Neuronal stem cell (in vitro differentiated cells): ENCODE measurements around the gene STARD3NL.

Experiments used
- DNase-seq: peaks from one replicate; pipeline ENCODE4 v3.0.0-alpha.2; 2013; ENCODE audit warnings: low spot score
- H2AFZ ChIP-seq: one replicate; pipeline ENCODE4 v1.6.1; 2013; ENCODE audit warnings: mild to moderate bottlenecking, low read length, inconsistent platforms
- H2AK5ac ChIP-seq: 2 replicates; pipeline ENCODE4 v1.6.1; 2013; ENCODE audit warnings: low read depth, mild to moderate bottlenecking, inconsistent platforms, low read length, moderate library complexity, mixed read lengths
- H2BK120ac ChIP-seq: 2 replicates; pipeline ENCODE4 v1.6.1; 2013; ENCODE audit warnings: low read depth, mild to moderate bottlenecking, inconsistent platforms, low read length, moderate library complexity, mixed read lengths
- H2BK12ac ChIP-seq: one replicate; pipeline ENCODE4 v1.6.1; 2013; ENCODE audit warnings: low read length, inconsistent platforms
- H2BK15ac ChIP-seq: 2 replicates; pipeline ENCODE4 v1.6.1; 2013; ENCODE audit warnings: mild to moderate bottlenecking, low read length, inconsistent platforms, mixed read lengths
- H2BK5ac ChIP-seq: one replicate; pipeline ENCODE4 v1.6.1; 2013; ENCODE audit warnings: inconsistent platforms, mild to moderate bottlenecking, low read length, moderate library complexity
- H3K14ac ChIP-seq: one replicate; pipeline ENCODE4 v1.6.1; 2013; ENCODE audit warnings: low read length, inconsistent platforms
- H3K18ac ChIP-seq: 2 replicates; pipeline ENCODE4 v1.6.1; 2013; ENCODE audit warnings: low read length, inconsistent platforms
- H3K23ac ChIP-seq: 2 replicates; pipeline ENCODE4 v1.6.1; 2013; ENCODE audit warnings: low read depth, mild to moderate bottlenecking, mixed read lengths, low read length, inconsistent platforms; ENCODE audit not compliant: poor library complexity
- H3K27ac ChIP-seq: replicated peaks from 3 replicates; pipeline ENCODE4 v1.5.1; 2013; ENCODE audit warnings: low read length, inconsistent platforms
- H3K27me3 ChIP-seq, 3 experiments: 2 replicates each; pipeline ENCODE4 v1.6.1; 2013; ENCODE audit warnings: low read length in 3 of 3, mild to moderate bottlenecking in 2 of 3, inconsistent platforms in 1 of 3, low read depth in 1 of 3, mixed read lengths in 1 of 3, moderate library complexity in 1 of 3; ENCODE audit not compliant: control insufficient read depth in 3 of 3, insufficient read depth in 3 of 3
- H3K36me3 ChIP-seq, 2 donors: replicated peaks in 1 of 2; 2 replicates each; pipeline ENCODE4 v1.6.1; 2013; ENCODE audit warnings: low read length in 2 of 2; ENCODE audit not compliant: control insufficient read depth in 2 of 2, insufficient read depth in 2 of 2
- H3K4ac ChIP-seq: 2 replicates; pipeline ENCODE4 v1.6.1; 2013; ENCODE audit warnings: inconsistent platforms, mild to moderate bottlenecking, low read length, moderate library complexity
- H3K4me1 ChIP-seq, 2 donors: 1 replicate in 1 of 2; 2 replicates in 1 of 2; pipeline ENCODE4 v1.6.1; 2013; ENCODE audit warnings: low read length in 2 of 2, low read depth in 1 of 2; ENCODE audit not compliant: control insufficient read depth in 2 of 2, insufficient read depth in 1 of 2
- H3K4me2 ChIP-seq: one replicate; pipeline ENCODE4 v1.6.1; 2013; ENCODE audit warnings: mild to moderate bottlenecking, low read length, inconsistent platforms; ENCODE audit not compliant: insufficient read depth, poor library complexity, severe bottlenecking
- H3K4me3 ChIP-seq, 2 donors: 2 replicates each; pipeline ENCODE4 v1.5.1; 2013; ENCODE audit warnings: low read length in 2 of 2, mild to moderate bottlenecking in 2 of 2, inconsistent platforms in 1 of 2, moderate library complexity in 1 of 2
- H3K79me1 ChIP-seq: one replicate; pipeline ENCODE4 v1.6.1; 2013; ENCODE audit warnings: low read depth, mild to moderate bottlenecking, inconsistent platforms, low read length, moderate library complexity
- H3K9ac ChIP-seq: one replicate; pipeline ENCODE4 v1.6.1; 2013; ENCODE audit warnings: mild to moderate bottlenecking, low read depth, low read length, inconsistent platforms; ENCODE audit not compliant: poor library complexity
- H3K9me3 ChIP-seq, 2 donors: replicated peaks in 1 of 2; 2 replicates each; pipeline versions ENCODE3 to v1.6.1; 2013; ENCODE audit warnings: low read length in 2 of 2, mild to moderate bottlenecking in 2 of 2, inconsistent platforms in 1 of 2, low read depth in 1 of 2, mixed read lengths in 1 of 2, moderate library complexity in 1 of 2; ENCODE audit not compliant: control insufficient read depth in 2 of 2, insufficient read depth in 1 of 2
- H4K8ac ChIP-seq: one replicate; pipeline ENCODE4 v1.6.1; 2013; ENCODE audit warnings: low read depth, mild to moderate bottlenecking, inconsistent platforms, low read length, moderate library complexity
- H4K91ac ChIP-seq: one replicate; pipeline ENCODE4 v1.6.1; 2013; ENCODE audit warnings: low read length, low read depth, mild to moderate bottlenecking, inconsistent platforms; ENCODE audit not compliant: poor library complexity
- WGBS, 2 donors: extraction: QIAGEN DNeasy Blood & Tissue Kit; methylation state at CpG; one replicate each; pipeline ENCODE4 v1.1.7; 2013; ENCODE audit warnings: missing lambda C conversion rate in 2 of 2, mixed read lengths in 1 of 2; ENCODE audit not compliant: insufficient read length in 2 of 2, insufficient replicate concordance in 1 of 2; ENCODE audit errors: extremely low coverage in 2 of 2; 5-methylcytosine and 5-hydroxymethylcytosine counted together

STARD3NL gene

GRCh38 chr7:38220452-38220851 is 42.4 kb downstream of the STARD3NL start:
- no peaks in the 10 kb centered on the region for H3K79me1 ChIP-seq
- H3K4me1 ChIP-seq, result no peaks in the 10 kb centered on the region
- H3K14ac ChIP-seq, result no peak overlapping the region
- H3K27me3 ChIP-seq, result no peaks in the 10 kb centered on the region
- DNase-seq, result no peak
- no peak overlapping the region for H3K18ac ChIP-seq
- H4K8ac ChIP-seq, result no peak overlapping the region
- H3K23ac ChIP-seq, result no peak overlapping the region
- H3K9ac ChIP-seq, result no peak overlapping the region
- no CpG with 5 or more reads among the region's 3 CpGs for WGBS, 2 donors
- H2AFZ ChIP-seq, result no peak overlapping the region
- H3K36me3 ChIP-seq, result peaks cover 25 to 100% of the 10 kb centered on the region in 2 donors
- H3K27ac ChIP-seq, result no peak overlapping the region
- H3K4ac ChIP-seq, result no peak overlapping the region
- H2BK5ac ChIP-seq, result no peak overlapping the region
- no peak overlapping the region for H3K4me2 ChIP-seq
- H2AK5ac ChIP-seq, result no peak overlapping the region
- no peaks in the 10 kb centered on the region for H3K9me3 ChIP-seq
- H3K4me3 ChIP-seq, result no peak overlapping the region
- H2BK15ac ChIP-seq, result no peak overlapping the region
- H2BK12ac ChIP-seq, result no peak overlapping the region
- no peak overlapping the region for H2BK120ac ChIP-seq
- no peak overlapping the region for H4K91ac ChIP-seq

- no peak overlapping the region for H3K27ac ChIP-seq
- H2BK15ac ChIP-seq, result no peak overlapping the region
- no peaks in the 10 kb centered on the region for H3K4me1 ChIP-seq
- no peak overlapping the region for H3K4ac ChIP-seq
- H2BK12ac ChIP-seq, result no peak overlapping the region
- no peak overlapping the region for H3K4me3 ChIP-seq
- no peak overlapping the region for H3K18ac ChIP-seq
- no peak overlapping the region for H3K9ac ChIP-seq
- no peak overlapping the region for H4K91ac ChIP-seq
- no peak overlapping the region for H3K23ac ChIP-seq
- H3K9me3 ChIP-seq, result no peaks in the 10 kb centered on the region
- no peak overlapping the region for H3K4me2 ChIP-seq
- H2AFZ ChIP-seq, result no peak overlapping the region
- H2BK120ac ChIP-seq, result no peak overlapping the region
- no CpG with 5 or more reads among the region's 5 CpGs for WGBS, 2 donors
- no peak overlapping the region for H4K8ac ChIP-seq
- DNase-seq, result peak; percentile 35
- H3K79me1 ChIP-seq, result no peaks in the 10 kb centered on the region
- H3K14ac ChIP-seq, result no peak overlapping the region
- H2AK5ac ChIP-seq, result no peak overlapping the region
- H2BK5ac ChIP-seq, result no peak overlapping the region
- H3K27me3 ChIP-seq, result no peaks in the 10 kb centered on the region
- H3K36me3 ChIP-seq, result peaks cover 18 to 99% of the 10 kb centered on the region in 2 donors
Measured at GRCh38 chr7:38222481-38223096, 44.5 kb downstream of the STARD3NL start.

GRCh38 chr7:38223306-38223705 is 45.3 kb downstream of the STARD3NL start:
- Histone ChIP-seq H4K91ac (no peak overlapping the region), H2AK5ac (no peak overlapping the region), H3K4me2 (no peak overlapping the region), H3K4me1 (no peaks in the 10 kb centered on the region), H3K79me1 (no peaks in the 10 kb centered on the region), H3K23ac (no peak overlapping the region), H3K9me3 (no peaks in the 10 kb centered on the region), H4K8ac (no peak overlapping the region), H2BK120ac (no peak overlapping the region), H2BK12ac (no peak overlapping the region), H3K4me3 (no peak overlapping the region), H3K14ac (no peak overlapping the region), H3K36me3 (peaks cover 16 to 99% of the 10 kb centered on the region in 2 donors), H3K18ac (no peak overlapping the region), H2AFZ (no peak overlapping the region), H2BK5ac (no peak overlapping the region), H2BK15ac (no peak overlapping the region), H3K27me3 (no peaks in the 10 kb centered on the region), H3K27ac (no peak overlapping the region), H3K9ac (no peak overlapping the region), H3K4ac (no peak overlapping the region)
- no peak for DNase-seq
- WGBS, 2 donors, result no CpG with 5 or more reads among the region's 2 CpGs

- no peaks in the 10 kb centered on the region for H3K9me3 ChIP-seq
- no peak overlapping the region for H4K91ac ChIP-seq
- no peak overlapping the region for H2BK12ac ChIP-seq
- H2AK5ac ChIP-seq, result no peak overlapping the region
- no peak overlapping the region for H2BK5ac ChIP-seq
- no peaks in the 10 kb centered on the region for H3K4me1 ChIP-seq
- H2BK120ac ChIP-seq, result no peak overlapping the region
- peaks cover 18 to 99% of the 10 kb centered on the region in 2 donors for H3K36me3 ChIP-seq
- no peaks in the 10 kb centered on the region for H3K27me3 ChIP-seq
- H3K4me3 ChIP-seq, result no peak overlapping the region
- no peak overlapping the region for H4K8ac ChIP-seq
- no peak for DNase-seq
- H3K4ac ChIP-seq, result no peak overlapping the region
- H3K27ac ChIP-seq, result no peak overlapping the region
- H3K14ac ChIP-seq, result no peak overlapping the region
- H3K4me2 ChIP-seq, result no peak overlapping the region
- no peak overlapping the region for H2AFZ ChIP-seq
- H2BK15ac ChIP-seq, result no peak overlapping the region
- no peak overlapping the region for H3K9ac ChIP-seq
- no CpG with 5 or more reads among the region's 5 CpGs for WGBS, 2 donors
- H3K79me1 ChIP-seq, result no peaks in the 10 kb centered on the region
- H3K23ac ChIP-seq, result no peak overlapping the region
- no peak overlapping the region for H3K18ac ChIP-seq
Measured at GRCh38 chr7:38224392-38224791, 46.3 kb downstream of the STARD3NL start.
